ENCODE results near the gene MINDY3.

DNA sequence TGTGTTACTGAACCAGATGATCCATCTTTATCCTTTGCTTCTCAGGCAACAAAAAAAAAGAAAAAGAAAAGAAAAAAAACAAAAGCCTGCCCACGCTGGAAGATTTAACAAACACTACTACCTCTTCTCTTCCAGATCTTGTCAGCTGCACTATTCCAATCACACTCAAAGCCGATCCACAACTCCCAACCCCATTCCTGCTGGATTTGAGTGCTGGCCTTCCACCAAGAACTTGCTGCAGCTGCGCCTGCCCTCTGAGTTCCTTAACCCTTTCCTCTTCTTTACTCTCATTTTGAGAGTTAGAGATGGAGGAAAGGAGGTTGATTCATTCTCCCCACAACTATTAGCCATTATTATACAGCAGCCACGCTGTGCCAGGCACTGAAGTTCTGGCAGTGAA, 124.5 kb downstream of the MINDY3 start:
- TF ChIP-seq ZNF565 (CRISPR knock-in tag; conservative IDR thresholded peaks at IDR 0.05; ENCODE audit: low read depth) (no peak), ZFP3 (CRISPR knock-in tag; IDR thresholded peaks at IDR 0.05) (no peak), CSDC2 (CRISPR knock-in tag; IDR thresholded peaks at IDR 0.05) (no peak)

All from SK-N-SH treated with all-trans-retinoic acid at 6 μM for 48 hours (cell line).